Kidney tubule cell (primary cell): ENCODE measurements around the gene GTF2A1.

ENCODE experiments used
- DNase-seq: peaks from one replicate; pipeline ENCODE4 v3.0.0-alpha.2; 2018; ENCODE audit warnings: low spot score

The GTF2A1 gene

DNA sequence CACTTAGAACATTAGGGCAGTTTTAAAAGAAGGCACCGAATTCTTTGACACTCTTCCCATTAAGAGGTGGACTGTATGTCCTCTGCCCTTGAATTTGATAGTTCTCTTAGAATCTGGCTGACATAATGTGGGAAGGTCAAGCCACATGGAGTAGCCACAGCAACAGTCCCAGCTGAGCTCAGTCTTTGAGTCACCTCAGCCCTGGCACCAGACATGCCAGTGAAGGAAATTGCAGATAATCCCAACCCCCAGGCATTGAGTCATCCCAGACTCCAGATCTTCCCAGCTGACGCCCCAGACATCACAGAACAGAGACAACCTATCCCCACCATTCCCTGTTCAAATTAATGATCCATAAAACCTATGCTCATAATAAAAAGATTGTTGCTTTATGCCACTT is 83.4 kb downstream of the GTF2A1 start:
- DNase-seq: peak; percentile 94

DNA sequence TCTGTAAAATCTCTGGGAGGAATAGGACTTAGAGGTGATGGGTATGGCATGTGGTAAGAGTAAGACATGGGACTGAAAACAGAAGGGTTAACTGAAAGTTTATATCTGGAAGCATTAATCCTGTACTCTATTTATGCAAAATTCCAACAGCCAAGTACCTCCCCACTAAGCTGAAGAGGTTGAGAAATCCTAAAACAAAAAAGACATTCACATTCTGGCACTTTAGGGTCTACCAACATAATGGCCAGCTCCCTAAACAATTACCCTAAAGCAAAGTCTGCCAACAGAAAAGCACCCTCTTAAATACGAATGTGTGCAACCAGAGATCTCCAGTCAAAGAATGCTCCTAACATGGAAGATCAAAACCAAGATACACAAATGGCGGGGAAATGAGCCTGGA is 87.4 kb downstream of the GTF2A1 start:
- DNase-seq: no peak

DNA sequence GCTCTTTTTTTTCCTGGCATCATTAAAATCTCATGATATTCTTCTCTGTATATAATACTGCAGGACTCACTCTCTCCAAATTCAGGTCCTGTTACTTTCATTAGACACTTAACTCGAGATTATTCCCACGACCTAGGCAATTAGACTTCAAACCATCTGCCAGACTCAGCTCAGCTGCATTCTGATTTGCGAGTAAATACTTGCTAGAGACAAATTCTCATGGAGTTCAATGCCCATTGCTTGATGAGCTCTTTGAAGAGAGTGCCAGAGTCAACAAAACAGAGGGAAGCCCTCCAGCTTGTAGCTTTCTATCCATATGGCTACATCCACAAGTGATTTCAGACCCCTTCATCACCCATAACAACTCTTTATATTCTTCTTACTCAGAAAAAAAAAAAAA is 88.3 kb downstream of the GTF2A1 start:
- DNase-seq: no peak

GRCh38 chr14:81129242-81129641 is 91.5 kb downstream of the GTF2A1 start:
- no peak for DNase-seq

- DNase-seq: no peak
Measured at GRCh38 chr14:81127785-81128184, 93.0 kb downstream of the GTF2A1 start.

DNA sequence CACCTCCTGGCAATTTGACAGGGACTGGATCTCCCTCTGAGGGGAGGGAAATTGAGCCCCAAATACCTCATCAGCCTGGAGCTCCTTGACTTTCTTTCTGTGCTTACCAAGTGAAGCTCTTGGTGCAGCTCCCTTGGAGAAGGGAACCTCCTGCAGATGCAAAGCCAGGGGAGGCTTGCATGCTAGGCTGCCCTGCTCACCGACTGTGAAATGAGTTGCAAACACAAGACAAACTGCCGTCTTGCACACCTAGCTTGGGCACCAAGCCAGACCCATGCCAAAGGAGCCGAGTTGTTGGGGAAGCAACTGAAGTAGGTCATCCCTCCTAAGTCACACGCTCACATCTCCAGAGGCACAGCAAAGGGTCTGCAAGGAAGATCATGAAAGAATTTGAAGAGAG is 95.2 kb downstream of the GTF2A1 start:
- peak; percentile 87 for DNase-seq
